HG02970 (cell line): Measurements from ENCODE around the gene MYL1.

ENCODE experiments used
- ATAC-seq: cut with Tn5 transposase; IDR thresholded peaks from one replicate; pipeline ENCODE4 v1.9.1; 2021; ENCODE audit warnings: mild to moderate bottlenecking, moderate library complexity, moderate number of reproducible peaks; ENCODE audit not compliant: unreplicated experiment, low FRiP score

The MYL1 gene

GRCh38 chr2:210268281-210268680, 46.7 kb downstream of the MYL1 start:
- no peak for ATAC-seq

- no peak for ATAC-seq
These were observed 47.3 kb downstream of the MYL1 start for GRCh38 chr2:210267698-210268097.

DNA sequence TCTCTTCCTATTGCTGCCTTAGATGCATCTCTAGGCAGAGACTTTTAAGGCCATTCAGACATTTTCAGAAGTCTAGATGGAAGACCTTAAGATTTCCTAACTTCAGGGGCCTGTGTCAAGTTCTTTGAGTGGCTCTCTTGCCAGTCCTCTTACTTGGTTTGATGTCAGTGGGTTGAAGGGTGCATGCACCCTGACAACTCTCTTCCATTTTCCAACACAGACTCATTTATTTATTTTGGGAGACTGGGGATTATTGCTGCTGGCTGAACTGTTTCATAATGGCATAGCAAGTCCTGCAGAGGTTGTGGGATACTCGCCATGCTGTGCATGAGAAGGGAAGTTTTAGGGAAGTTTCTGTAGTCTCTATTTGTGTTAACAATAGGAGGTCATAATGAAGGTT, 50.7 kb downstream of the MYL1 start:
- no peak for ATAC-seq

- ATAC-seq = no peak
These were observed 51.1 kb downstream of the MYL1 start for GRCh38 chr2:210263841-210264240.

GRCh38 chr2:210262036-210262435, 52.9 kb downstream of the MYL1 start:
- no peak for ATAC-seq

DNA sequence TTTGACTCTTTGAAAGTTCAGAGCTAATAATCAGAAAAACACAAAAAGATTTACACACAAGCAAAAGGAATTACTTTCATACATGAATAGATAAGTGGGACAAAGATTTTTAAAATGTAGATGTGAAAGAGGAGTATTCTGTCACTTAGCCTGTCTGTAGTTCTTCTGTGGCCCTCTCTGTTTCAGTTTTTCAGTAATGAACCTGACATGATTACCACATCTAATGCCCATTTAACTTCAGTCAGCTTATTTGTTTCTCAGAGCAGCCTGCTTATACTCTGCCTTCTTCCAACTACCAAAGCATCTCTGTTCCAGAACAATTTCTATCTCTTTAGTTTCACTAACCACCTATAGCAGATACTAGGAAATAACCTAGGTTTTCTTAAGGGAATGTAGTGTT, 55.3 kb downstream of the MYL1 start:
- no peak for ATAC-seq

GRCh38 chr2:210252699-210253606, 62.0 kb downstream of the MYL1 start:
- ATAC-seq = no peak

GRCh38 chr2:210250622-210251021, 64.4 kb downstream of the MYL1 start:
- ATAC-seq = no peak
